ENCODE data around the gene PPP1R8.

PPP1R8 gene

GRCh38 chr1:27882543-27882903 lies 51.9 kb downstream of the PPP1R8 start:
- H3K36me3 ChIP-seq (ENCODE audit: insufficient read depth, low read length) = no peaks in the 10 kb centered on the region
- H3K27ac ChIP-seq (ENCODE audit: low read length) = no peak overlapping the region
- ATAC-seq (ENCODE audit: insufficient read depth, low read depth) = no peak

GRCh38 chr1:27883536-27883935 lies 53.0 kb downstream of the PPP1R8 start:
- Histone ChIP-seq H3K4me2 (ENCODE audit: insufficient read depth, low read length) (no peak overlapping the region), H3K9ac (ENCODE audit: low read depth, low read length) (no peak overlapping the region), H4K20me1 (ENCODE audit: insufficient read depth, low read length) (no peaks in the 10 kb centered on the region), H3K4me3 (ENCODE audit: low read depth in 1 of 2, low read length in 2 of 2) (no peak overlapping the region), H3K9me3 (ENCODE audit: insufficient read depth, low read length, severe bottlenecking) (no peaks in the 10 kb centered on the region), H3K36me3 (ENCODE audit: insufficient read depth, low read length) (no peaks in the 10 kb centered on the region), H3K4me1 (ENCODE audit: insufficient read depth, low read length) (peaks cover 9% of the 10 kb centered on the region), H3K27ac (ENCODE audit: low read length) (no peak overlapping the region), H3K79me2 (ENCODE audit: insufficient read depth, low read length) (no peaks in the 10 kb centered on the region), H3K27me3 (ENCODE audit: insufficient read depth, low read length, poor library complexity) (no peaks in the 10 kb centered on the region), H2AFZ (ENCODE audit: low read depth, low read length) (no peak overlapping the region)
- no peak for ATAC-seq (ENCODE audit: insufficient read depth, low read depth)
- no peak for DNase-seq
- TF ChIP-seq CTCF (IDR thresholded peaks at IDR 0.05; ENCODE audit: borderline replicate concordance, extremely low read depth, low read length, poor library complexity, severe bottlenecking) (no peak), EZH2 (IDR thresholded peaks at IDR 0.05; ENCODE audit: borderline replicate concordance, low read depth, low read length, severe bottlenecking) (no peak)

More at GRCh38 chr1:27882543-27882903, 51.9 kb downstream of the PPP1R8 start:
- Histone ChIP-seq H3K4me3 (ENCODE audit: low read depth in 1 of 2, low read length in 2 of 2) (no peak overlapping the region), H3K9ac (ENCODE audit: low read depth, low read length) (no peak overlapping the region), H2AFZ (ENCODE audit: low read depth, low read length) (no peak overlapping the region), H3K79me2 (ENCODE audit: insufficient read depth, low read length) (no peaks in the 10 kb centered on the region), H3K4me2 (ENCODE audit: insufficient read depth, low read length) (no peak overlapping the region), H3K27me3 (ENCODE audit: insufficient read depth, low read length, poor library complexity) (no peaks in the 10 kb centered on the region), H3K4me1 (ENCODE audit: insufficient read depth, low read length) (peaks cover 6% of the 10 kb centered on the region), H3K9me3 (ENCODE audit: insufficient read depth, low read length, severe bottlenecking) (no peaks in the 10 kb centered on the region), H4K20me1 (ENCODE audit: insufficient read depth, low read length) (no peaks in the 10 kb centered on the region)
- TF ChIP-seq EZH2 (IDR thresholded peaks at IDR 0.05; ENCODE audit: borderline replicate concordance, low read depth, low read length, severe bottlenecking) = no peak
- TF ChIP-seq CTCF (IDR thresholded peaks at IDR 0.05; ENCODE audit: borderline replicate concordance, extremely low read depth, low read length, poor library complexity, severe bottlenecking) = no peak
- no peak for DNase-seq

- peaks cover under 1% of the 10 kb centered on the region; the same call in 1 of the 2 replicates for H3K36me3 ChIP-seq (ENCODE audit: insufficient read depth, low read length)
- H3K27me3 ChIP-seq (ENCODE audit: insufficient read depth, low read length, poor library complexity) = no peaks in the 10 kb centered on the region
- no peaks in the 10 kb centered on the region for H4K20me1 ChIP-seq (ENCODE audit: insufficient read depth, low read length)
- peaks cover 9% of the 10 kb centered on the region for H3K4me1 ChIP-seq (ENCODE audit: insufficient read depth, low read length)
- TF ChIP-seq EZH2 (IDR thresholded peaks at IDR 0.05; ENCODE audit: borderline replicate concordance, low read depth, low read length, severe bottlenecking) = no peak
- TF ChIP-seq CTCF (IDR thresholded peaks at IDR 0.05; ENCODE audit: borderline replicate concordance, extremely low read depth, low read length, poor library complexity, severe bottlenecking) = no peak
- ATAC-seq (ENCODE audit: insufficient read depth, low read depth) (no peak), DNase-seq (no peak)
- no peak overlapping the region for H3K9ac ChIP-seq (ENCODE audit: low read depth, low read length)
- H3K4me3 ChIP-seq (ENCODE audit: low read depth in 1 of 2, low read length in 2 of 2) = no peak overlapping the region
- H3K4me2 ChIP-seq (ENCODE audit: insufficient read depth, low read length) = no peak overlapping the region
- no peaks in the 10 kb centered on the region for H3K79me2 ChIP-seq (ENCODE audit: insufficient read depth, low read length)
- H3K9me3 ChIP-seq (ENCODE audit: insufficient read depth, low read length, severe bottlenecking) = no peaks in the 10 kb centered on the region
- H3K27ac ChIP-seq (ENCODE audit: low read length) = no peak overlapping the region
- no peak overlapping the region for H2AFZ ChIP-seq (ENCODE audit: low read depth, low read length)
Measured at GRCh38 chr1:27884006-27884954, 53.7 kb downstream of the PPP1R8 start.
